AG04449 (cell line): Measurements from ENCODE around the gene TSPAN14.

Experiments used
- CTCF ChIA-PET: fragments of 350-600 bp; formaldehyde crosslinking; extraction: SDS; loops from one replicate; lab custom pipeline; 2021; ENCODE audit warnings: antibody characterized with exemption; lab: Yijun Ruan, JAX
- POLR2A ChIA-PET: fragments of 400-600, 350-600 bp; formaldehyde crosslinking; extraction: SDS; loops from one replicate; lab custom pipeline; 2020; ENCODE audit warnings: antibody characterized with exemption, inconsistent platforms; lab: Yijun Ruan, JAX
- DNase-seq: peaks from one replicate; pipeline ENCODE4 v3.0.0-alpha.2; 2010; ENCODE audit warnings: low read depth, low spot score
- H3K4me3 ChIP-seq: 2 replicates; pipeline ENCODE4 v1.5.1; 2011; ENCODE audit warnings: low read depth, mild to moderate bottlenecking, control low read depth, low read length
- CTCF ChIP-seq: IDR thresholded peaks from one replicate; pipeline ENCODE4 v1.5.1; 2011; ENCODE audit warnings: mild to moderate bottlenecking, moderate library complexity, low read length, control low read depth, inconsistent platforms; ENCODE audit not compliant: insufficient read depth; ENCODE audit errors: missing control alignments

The TSPAN14 gene

DNA sequence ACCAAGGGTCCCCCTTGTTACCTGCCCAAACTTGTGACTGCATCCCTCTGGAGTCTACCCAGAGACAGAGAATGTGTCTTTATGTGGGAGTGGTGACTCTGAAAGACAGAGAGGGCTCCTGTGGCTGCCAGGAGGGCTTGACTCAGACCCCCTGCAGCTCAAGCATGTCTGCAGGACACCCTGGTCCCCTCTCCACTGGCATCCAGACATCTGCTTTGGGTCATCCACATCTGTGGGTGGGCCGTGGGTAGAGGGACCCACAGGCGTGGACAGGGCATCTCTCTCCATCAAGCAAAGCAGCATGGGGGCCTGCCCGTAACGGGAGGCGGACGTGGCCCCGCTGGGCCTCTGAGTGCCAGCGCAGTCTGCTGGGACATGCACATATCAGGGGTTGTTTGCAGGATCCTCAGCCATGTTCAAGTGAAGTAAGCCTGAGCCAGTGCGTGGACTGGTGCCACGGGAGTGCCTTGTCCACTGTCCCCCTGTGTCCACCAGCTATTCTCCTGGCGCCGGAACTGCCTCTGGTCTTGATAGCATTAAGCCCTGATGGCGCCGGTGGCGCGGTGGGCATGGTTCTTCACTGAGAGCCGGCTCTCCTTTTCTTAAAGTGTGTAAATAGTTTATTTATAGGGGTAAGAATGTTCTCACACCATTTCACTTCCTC is 64.2 kb downstream of the TSPAN14 start:
- H3K4me3 ChIP-seq, result no peak overlapping the region
- DNase-seq, result no peak
- ChIA-PET POLR2A (no interaction called here), CTCF (interaction anchor here (2.4 to 2.7 kb wide), 2 partner anchors 13 to 74 kb away, joined by 7 to 11 read pairs; no protein-coding TSS in a partner anchor)
- no peak for TF ChIP-seq CTCF

- ChIA-PET POLR2A (no interaction called here), CTCF (interaction anchor here (2.4 to 2.7 kb wide), 2 partner anchors 13 to 74 kb away, joined by 7 to 11 read pairs; no protein-coding TSS in a partner anchor)
- no peak for DNase-seq
- no peak overlapping the region for H3K4me3 ChIP-seq
- no peak for TF ChIP-seq CTCF
These were observed 64.8 kb downstream of the TSPAN14 start for GRCh38 chr10:80518807-80519360.

DNA sequence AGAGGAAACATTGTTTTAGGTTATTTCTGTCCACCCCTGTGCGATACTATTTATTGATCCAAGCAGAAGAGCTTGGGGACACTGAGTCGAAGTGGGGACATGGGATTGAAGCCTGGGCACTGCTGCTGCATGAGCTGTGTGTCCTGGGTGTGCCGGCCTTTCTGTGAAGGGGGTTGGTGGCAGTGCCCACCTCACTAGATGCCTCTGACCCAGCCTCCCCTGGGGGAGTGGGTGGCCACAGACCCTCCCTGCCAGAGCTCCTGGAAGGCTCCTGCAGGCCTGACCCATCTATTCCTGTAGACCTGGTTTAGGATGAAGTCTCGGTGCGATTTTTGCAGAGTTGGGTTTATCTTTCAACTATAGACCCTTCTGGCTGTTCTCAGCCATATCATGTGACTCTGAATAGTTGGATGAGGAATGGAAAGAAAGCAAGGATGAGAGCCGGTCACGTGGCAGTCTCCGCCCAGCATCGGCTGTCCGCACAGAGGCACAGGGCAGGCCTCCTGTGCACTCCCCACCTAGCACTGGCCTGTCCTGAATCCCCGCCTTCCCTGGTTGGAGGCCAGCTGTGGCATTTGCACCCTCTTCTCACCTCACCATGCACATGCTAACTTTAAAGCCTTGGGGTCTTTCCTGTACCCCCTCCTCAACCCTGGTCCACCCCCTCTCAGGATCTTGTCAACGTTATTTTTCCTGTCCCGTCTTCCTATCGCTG is 66.0 kb downstream of the TSPAN14 start:
- CTCF ChIA-PET, result interaction anchor here (0.7 to 2.7 kb wide), 3 partner anchors 15 to 143 kb away, joined by 3 to 11 read pairs (median 7); no protein-coding TSS in a partner anchor
- DNase-seq, result no peak
- POLR2A ChIA-PET, result no interaction called here
- no peak for TF ChIP-seq CTCF
- H3K4me3 ChIP-seq, result no peak overlapping the region

- TF ChIP-seq CTCF, result no peak
- DNase-seq, result no peak
- ChIA-PET CTCF (interaction anchor here (1.3 to 2.7 kb wide), 3 partner anchors 15 to 76 kb away, joined by 3 to 11 read pairs (median 7); no protein-coding TSS in a partner anchor), POLR2A (no interaction called here)
- no peak overlapping the region for H3K4me3 ChIP-seq
These were observed 66.8 kb downstream of the TSPAN14 start for GRCh38 chr10:80520661-80521470.

DNA sequence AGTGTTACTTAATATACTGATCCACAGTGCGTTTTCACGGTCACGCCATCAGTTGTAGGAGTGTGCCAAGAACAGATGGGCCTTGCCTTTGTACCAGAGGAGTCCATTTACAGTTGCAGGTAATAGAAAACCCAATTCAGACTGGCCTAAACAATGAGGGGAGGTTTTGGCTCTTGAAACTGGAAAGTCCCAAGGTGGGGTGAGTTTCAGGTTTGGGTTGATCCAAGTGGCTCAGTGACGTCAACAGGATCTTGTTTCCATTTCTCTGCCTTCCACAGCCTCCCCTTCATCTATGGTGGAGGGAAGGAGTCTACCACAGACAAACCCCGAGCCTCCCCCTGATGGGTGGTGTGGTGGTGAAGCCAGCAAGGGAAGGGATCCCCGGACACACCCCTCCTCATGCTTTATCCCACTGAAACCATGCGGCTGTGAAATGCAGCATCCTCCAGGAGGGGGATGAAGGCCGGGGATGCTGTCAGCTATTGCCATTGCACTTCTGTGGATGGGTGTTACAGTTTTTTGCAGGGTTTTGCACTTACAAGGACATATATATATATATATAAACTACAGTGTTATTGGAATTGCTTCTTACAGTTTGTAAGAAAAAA is 68.8 kb downstream of the TSPAN14 start:
- POLR2A ChIA-PET, result no interaction called here
- CTCF ChIA-PET, result no interaction called here
- no peak for TF ChIP-seq CTCF
- DNase-seq, result no peak
- no peak overlapping the region for H3K4me3 ChIP-seq
